Vagina (tissue), 2 donors: Measurements from ENCODE around the gene RAB3GAP2. TPM values are rescaled to one million over a fixed set of nuclear protein-coding genes. Genes with fewer than 3 reads are reported as not detected.
"Not testable (repeated sequence)": the region's sequence is repeated elsewhere in the genome, so short reads cannot be mapped to it uniquely, and the experiment has no call there.

ENCODE experiments used
- DNase-seq, 2 donors: peaks; one replicate each; pipeline ENCODE4 v3.0.0-alpha.2; 2017; ENCODE audit errors: extremely low spot score in 2 of 2
- H3K27ac ChIP-seq: fragments of 200-600 bp; sonication (generic); one replicate; pipeline ENCODE4 v1.5.1; 2019
- H3K27me3 ChIP-seq: fragments of 200-600 bp; sonication (generic); one replicate; pipeline ENCODE4 v1.5.1; 2019
- H3K36me3 ChIP-seq, 2 donors: fragments of 200-600 bp; sonication (generic); one replicate each; pipeline ENCODE4 v1.5.1; 2017 to 2019
- H3K4me1 ChIP-seq: fragments of 200-600 bp; sonication (generic); one replicate; pipeline ENCODE4 v1.5.1; 2019
- H3K4me3 ChIP-seq, 2 donors: fragments of 200-600 bp; sonication (generic); 1 replicate in 1 of 2; 2 replicates in 1 of 2; pipeline ENCODE4 v1.5.1; 2016 to 2019
- H3K9me3 ChIP-seq: fragments of 200-600 bp; sonication (generic); one replicate; pipeline ENCODE4 v1.5.1; 2019
- CTCF ChIP-seq, 3 experiments: fragments of 450-650 bp in 2 of 3; fragments of 200-600 bp in 1 of 3; sonication (generic) in 1 of 3; IDR thresholded peaks; one replicate each; pipeline ENCODE4 v1.5.1; 2017 to 2019; ENCODE audit warnings: antibody characterized with exemption in 3 of 3, mild to moderate bottlenecking in 2 of 3, moderate library complexity in 2 of 3
- POLR2A ChIP-seq, 2 donors: fragments of 450-650 bp; IDR thresholded peaks; one replicate each; pipeline ENCODE4 v1.6.1; 2017; ENCODE audit warnings: antibody characterized with exemption in 2 of 2, mild to moderate bottlenecking in 2 of 2, moderate library complexity in 2 of 2
- POLR2AphosphoS5 ChIP-seq, 2 donors: sonication (generic); formaldehyde crosslinking; IDR thresholded peaks; one replicate each; pipeline ENCODE4 v1.9.0; 2017; ENCODE audit warnings: antibody characterized with exemption in 2 of 2, mild to moderate bottlenecking in 2 of 2, low read depth in 1 of 2; ENCODE audit not compliant: insufficient read depth in 1 of 2
- intact Hi-C: fragments of 100-400 bp; cut with DNase I; formaldehyde crosslinking; loops from one replicate; pipeline ENCODE4 v1.15.1; 2023
- total RNA-seq: library from RNA; depleted of rRNA; stranded (reverse); fragments of >200 nt; gene quantifications from one replicate; pipeline ENCODE4 v1.2.3, GENCODE V29; 2016

Gene RAB3GAP2
- total RNA-seq, 1 donor from 2014 or later: 16.9 TPM

GRCh38 chr1:220219136-220219442, 53.2 kb downstream of the RAB3GAP2 start:
- H3K4me3 ChIP-seq: no peak overlapping the region
- no peak overlapping the region for H3K27ac ChIP-seq
- intact Hi-C loops: no loop called here
- H3K4me1 ChIP-seq: peaks cover 7% of the 10 kb centered on the region
- H3K9me3 ChIP-seq: no peaks in the 10 kb centered on the region
- H3K36me3 ChIP-seq: no peaks in the 10 kb centered on the region
- H3K27me3 ChIP-seq: no peaks in the 10 kb centered on the region
- no peak for DNase-seq
- TF ChIP-seq POLR2AphosphoS5 (IDR thresholded peaks at IDR 0.05; ENCODE audit: insufficient read depth in 1 of 2, low read depth in 1 of 2): no peak
- no peak for TF ChIP-seq POLR2A (IDR thresholded peaks at IDR 0.05)
- TF ChIP-seq CTCF (IDR thresholded peaks at IDR 0.05): no peak

GRCh38 chr1:220218397-220219135, 53.7 kb downstream of the RAB3GAP2 start:
- H3K27me3 ChIP-seq, H3K4me1 ChIP-seq, H3K4me3 ChIP-seq, H3K9me3 ChIP-seq, DNase-seq, intact Hi-C loops, H3K36me3 ChIP-seq, H3K27ac ChIP-seq: not testable (repeated sequence)
- peak in 2 of 3 experiments; percentile 32 to 40 for TF ChIP-seq CTCF (IDR thresholded peaks at IDR 0.05)

GRCh38 chr1:220217383-220217988, 54.8 kb downstream of the RAB3GAP2 start:
- TF ChIP-seq CTCF (IDR thresholded peaks at IDR 0.05) (no peak), POLR2A (IDR thresholded peaks at IDR 0.05) (no peak), POLR2AphosphoS5 (IDR thresholded peaks at IDR 0.05; ENCODE audit: insufficient read depth in 1 of 2, low read depth in 1 of 2) (no peak)
- no peak for DNase-seq
- Histone ChIP-seq H3K27ac (no peak overlapping the region), H3K4me1 (peaks cover 7% of the 10 kb centered on the region), H3K27me3 (no peaks in the 10 kb centered on the region), H3K36me3 (peaks cover 0 to 1% of the 10 kb centered on the region in 2 donors), H3K4me3 (no peak overlapping the region), H3K9me3 (no peaks in the 10 kb centered on the region)
- intact Hi-C loops: no loop called here

GRCh38 chr1:220213382-220213983, 58.8 kb downstream of the RAB3GAP2 start:
- H3K27ac ChIP-seq: no peak overlapping the region
- H3K9me3 ChIP-seq: no peaks in the 10 kb centered on the region
- no peaks in the 10 kb centered on the region for H3K27me3 ChIP-seq
- H3K36me3 ChIP-seq: peaks cover 0 to 19% of the 10 kb centered on the region in 2 donors
- DNase-seq: no peak
- intact Hi-C loops: no loop called here
- no peak for TF ChIP-seq POLR2A (IDR thresholded peaks at IDR 0.05)
- no peaks in the 10 kb centered on the region for H3K4me1 ChIP-seq
- H3K4me3 ChIP-seq: no peak overlapping the region

GRCh38 chr1:220207411-220207810, 64.8 kb downstream of the RAB3GAP2 start:
- Histone ChIP-seq H3K4me1 (no peaks in the 10 kb centered on the region), H3K27ac (no peak overlapping the region), H3K9me3 (no peaks in the 10 kb centered on the region), H3K4me3 (no peak overlapping the region), H3K36me3 (peaks cover 3 to 46% of the 10 kb centered on the region in 2 donors), H3K27me3 (no peaks in the 10 kb centered on the region)
- TF ChIP-seq POLR2AphosphoS5 (IDR thresholded peaks at IDR 0.05; ENCODE audit: insufficient read depth in 1 of 2, low read depth in 1 of 2) (no peak), POLR2A (IDR thresholded peaks at IDR 0.05) (no peak), CTCF (IDR thresholded peaks at IDR 0.05) (no peak)
- DNase-seq: no peak
- intact Hi-C loops: no loop called here

GRCh38 chr1:220204758-220205157, 67.5 kb downstream of the RAB3GAP2 start:
- H3K9me3 ChIP-seq, DNase-seq, intact Hi-C loops, H3K27ac ChIP-seq, H3K27me3 ChIP-seq, H3K4me1 ChIP-seq, H3K4me3 ChIP-seq: not testable (repeated sequence)
- H3K36me3 ChIP-seq: peaks cover 3 to 55% of the 10 kb centered on the region in 2 donors
